Loucy (cell line): ENCODE measurements around the gene TNFSF8.

Experiments
- CTCF ChIP-seq: fragments of 200-600 bp; sonication (generic); conservative IDR thresholded peaks from 2 replicates; pipeline ENCODE4 v1.5.1; 2014; ENCODE audit warnings: mild to moderate bottlenecking, antibody characterized with exemption, low read length
- EZH2phosphoT487 ChIP-seq: fragments of 200-600 bp; IDR thresholded peaks from 2 replicates; pipeline ENCODE4 v1.6.1; 2018; ENCODE audit warnings: antibody characterized with exemption, mild to moderate bottlenecking, moderate library complexity, borderline replicate concordance

DNA sequence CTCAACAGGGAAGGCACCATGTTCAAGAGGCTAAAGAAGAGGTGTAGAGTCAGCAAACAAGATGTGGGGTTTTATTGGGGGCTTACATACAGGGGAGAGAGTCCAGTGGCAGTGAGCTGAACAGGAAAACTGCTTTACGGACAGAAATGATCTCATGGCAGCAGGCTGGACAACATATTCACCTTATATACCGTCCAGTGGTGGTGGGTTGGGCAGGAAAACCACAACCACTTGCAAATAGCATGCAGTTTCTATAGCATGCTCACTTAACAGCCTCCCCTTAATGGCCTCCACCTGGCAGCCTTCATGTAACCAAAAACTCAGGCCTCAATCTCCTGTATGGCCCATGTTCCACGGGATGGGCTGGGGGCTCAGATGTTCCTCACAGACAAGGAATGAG is 5.4 kb downstream of the TNFSF8 start:
- TF ChIP-seq CTCF = no peak
- no peak for TF ChIP-seq EZH2phosphoT487
